ENCODE measurements around the gene ACVR1. TPM values are rescaled to one million over a fixed set of nuclear protein-coding genes. Genes with fewer than 3 reads are reported as not detected.

The ACVR1 gene
- total RNA-seq, 1 experiment from 2014 or later: 17.1 TPM

DNA sequence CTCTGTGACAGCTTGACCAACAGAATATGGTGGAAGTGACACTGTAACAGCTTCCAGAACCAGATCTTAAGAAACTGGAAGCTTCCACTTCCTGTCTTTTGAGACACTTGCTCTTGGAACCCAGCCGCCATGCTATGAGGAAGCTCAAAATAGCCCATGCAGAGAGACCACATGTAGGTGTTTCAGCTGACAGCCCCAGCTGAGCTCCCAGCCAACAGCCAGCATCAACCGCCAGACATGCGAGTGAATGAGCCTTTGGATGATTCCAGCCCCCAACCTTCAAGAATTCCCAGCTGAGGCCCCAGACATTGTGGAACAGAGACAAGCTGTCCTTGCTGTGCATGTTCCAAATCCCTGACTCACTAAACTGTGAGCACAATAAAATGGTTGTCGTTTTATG is 27.9 kb downstream of the ACVR1 start:
- Histone ChIP-seq H3K4me3 (ENCODE audit: low read depth, low read length, poor library complexity, severe bottlenecking) (no peak overlapping the region), H3K27me3 (replicated peaks; ENCODE audit: insufficient read depth, low read depth, low read length, poor library complexity) (no peaks in the 10 kb centered on the region), H3K9me3 (ENCODE audit: low read depth, low read length, poor library complexity, severe bottlenecking) (no peaks in the 10 kb centered on the region), H3K27ac (ENCODE audit: low read depth, low read length, poor library complexity, severe bottlenecking) (no peak overlapping the region), H3K4me1 (ENCODE audit: insufficient read depth, low read length, poor library complexity, severe bottlenecking) (peaks cover 10% of the 10 kb centered on the region), H3K36me3 (ENCODE audit: insufficient read depth, low read length, poor library complexity, severe bottlenecking) (no peaks in the 10 kb centered on the region)
- no TSS peak for BruUV-seq (replicated peaks)
- CTCF ChIA-PET: no interaction called here
- DNase-seq (ENCODE audit: low spot score): no peak
- TF ChIP-seq CTCF (conservative IDR thresholded peaks at IDR 0.05; ENCODE audit: low read depth, low read length) (no peak), EZH2 (IDR thresholded peaks at IDR 0.05; ENCODE audit: borderline replicate concordance, low read depth, low read length, poor library complexity, severe bottlenecking) (no peak)
- intact Hi-C loops (cut with micrococcal nuclease; ENCODE audit: unreplicated experiment): no loop called here
- POLR2A ChIA-PET (ENCODE audit: low non-redundant PET): no interaction called here

DNA sequence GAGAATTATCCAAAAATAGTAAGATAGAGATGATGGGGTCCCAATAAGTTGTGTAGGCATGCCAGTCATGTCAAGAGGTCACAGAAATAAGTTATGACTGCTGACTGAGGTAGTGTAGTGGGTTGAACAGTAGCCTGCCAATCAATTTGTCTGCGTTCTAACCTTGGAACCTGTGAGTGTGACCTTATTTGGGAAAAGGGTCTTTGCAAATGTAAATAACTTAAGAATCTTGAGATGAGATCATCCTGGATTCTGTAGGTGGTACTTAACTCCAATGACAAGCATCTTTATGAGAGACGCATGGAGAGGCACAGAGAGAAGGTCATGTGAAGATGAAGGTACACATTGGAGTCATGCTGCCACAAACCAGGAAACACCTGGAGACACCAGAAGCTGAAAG is 31.0 kb downstream of the ACVR1 start:
- BruUV-seq (replicated peaks): no TSS peak
- no peaks in the 10 kb centered on the region for H3K36me3 ChIP-seq (ENCODE audit: insufficient read depth, low read length, poor library complexity, severe bottlenecking)
- no peak overlapping the region for H3K4me3 ChIP-seq (ENCODE audit: low read depth, low read length, poor library complexity, severe bottlenecking)
- no peak for DNase-seq (ENCODE audit: low spot score)
- no peaks in the 10 kb centered on the region for H3K27me3 ChIP-seq (replicated peaks; ENCODE audit: insufficient read depth, low read depth, low read length, poor library complexity)
- POLR2A ChIA-PET (ENCODE audit: low non-redundant PET): no interaction called here
- TF ChIP-seq CTCF (conservative IDR thresholded peaks at IDR 0.05; ENCODE audit: low read depth, low read length): no peak
- TF ChIP-seq EZH2 (IDR thresholded peaks at IDR 0.05; ENCODE audit: borderline replicate concordance, low read depth, low read length, poor library complexity, severe bottlenecking): no peak
- H3K27ac ChIP-seq (ENCODE audit: low read depth, low read length, poor library complexity, severe bottlenecking): no peak overlapping the region
- intact Hi-C loops (cut with micrococcal nuclease; ENCODE audit: unreplicated experiment): no loop called here
- no peaks in the 10 kb centered on the region for H3K9me3 ChIP-seq (ENCODE audit: low read depth, low read length, poor library complexity, severe bottlenecking)
- H3K4me1 ChIP-seq (ENCODE audit: insufficient read depth, low read length, poor library complexity, severe bottlenecking): peaks cover 17% of the 10 kb centered on the region
- CTCF ChIA-PET: no interaction called here

GRCh38 chr2:157843935-157844334 is 32.2 kb downstream of the ACVR1 start:
- POLR2A ChIA-PET (ENCODE audit: low non-redundant PET): no interaction called here
- intact Hi-C loops (cut with micrococcal nuclease; ENCODE audit: unreplicated experiment): no loop called here
- no TSS peak for BruUV-seq (replicated peaks)
- no peak for DNase-seq (ENCODE audit: low spot score)
- CTCF ChIA-PET: no interaction called here
- peaks cover 27% of the 10 kb centered on the region for H3K4me1 ChIP-seq (ENCODE audit: insufficient read depth, low read length, poor library complexity, severe bottlenecking)
- H3K27me3 ChIP-seq (replicated peaks; ENCODE audit: insufficient read depth, low read depth, low read length, poor library complexity): no peaks in the 10 kb centered on the region
- H3K9me3 ChIP-seq (ENCODE audit: low read depth, low read length, poor library complexity, severe bottlenecking): no peaks in the 10 kb centered on the region
- H3K4me3 ChIP-seq (ENCODE audit: low read depth, low read length, poor library complexity, severe bottlenecking): no peak overlapping the region
- no peaks in the 10 kb centered on the region for H3K36me3 ChIP-seq (ENCODE audit: insufficient read depth, low read length, poor library complexity, severe bottlenecking)
- H3K27ac ChIP-seq (ENCODE audit: low read depth, low read length, poor library complexity, severe bottlenecking): no peak overlapping the region
- no peak for TF ChIP-seq CTCF (conservative IDR thresholded peaks at IDR 0.05; ENCODE audit: low read depth, low read length)
- no peak for TF ChIP-seq EZH2 (IDR thresholded peaks at IDR 0.05; ENCODE audit: borderline replicate concordance, low read depth, low read length, poor library complexity, severe bottlenecking)
